ENCODE results near the gene MAN2B2.

GRCh38 chr4:6573986-6574746, 823 bp upstream of the MAN2B2 start:
- TF ChIP-seq, protein P1, sequence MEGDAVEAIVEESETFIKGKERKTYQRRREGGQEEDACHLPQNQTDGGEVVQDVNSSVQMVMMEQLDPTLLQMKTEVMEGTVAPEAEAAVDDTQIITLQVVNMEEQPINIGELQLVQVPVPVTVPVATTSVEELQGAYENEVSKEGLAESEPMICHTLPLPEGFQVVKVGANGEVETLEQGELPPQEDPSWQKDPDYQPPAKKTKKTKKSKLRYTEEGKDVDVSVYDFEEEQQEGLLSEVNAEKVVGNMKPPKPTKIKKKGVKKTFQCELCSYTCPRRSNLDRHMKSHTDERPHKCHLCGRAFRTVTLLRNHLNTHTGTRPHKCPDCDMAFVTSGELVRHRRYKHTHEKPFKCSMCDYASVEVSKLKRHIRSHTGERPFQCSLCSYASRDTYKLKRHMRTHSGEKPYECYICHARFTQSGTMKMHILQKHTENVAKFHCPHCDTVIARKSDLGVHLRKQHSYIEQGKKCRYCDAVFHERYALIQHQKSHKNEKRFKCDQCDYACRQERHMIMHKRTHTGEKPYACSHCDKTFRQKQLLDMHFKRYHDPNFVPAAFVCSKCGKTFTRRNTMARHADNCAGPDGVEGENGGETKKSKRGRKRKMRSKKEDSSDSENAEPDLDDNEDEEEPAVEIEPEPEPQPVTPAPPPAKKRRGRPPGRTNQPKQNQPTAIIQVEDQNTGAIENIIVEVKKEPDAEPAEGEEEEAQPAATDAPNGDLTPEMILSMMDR (IDR thresholded peaks at IDR 0.05; ENCODE audit: insufficient read depth, low read length, poor library complexity, severe bottlenecking), result no peak
- TF ChIP-seq EZH2phosphoT487 (conservative IDR thresholded peaks at IDR 0.05; ENCODE audit: low read length), result no peak
